HCT116 (cell line): ENCODE data around the gene ANXA10. TPM values are rescaled to one million over a fixed set of nuclear protein-coding genes. Genes with fewer than 3 reads are reported as not detected.

Experiments used
- ATAC-seq: fragments of 200-7000 bp; cut with Tn5 transposase; 2 replicates; pipeline ENCODE4 v1.9.1; 2020; ENCODE audit warnings: mild to moderate bottlenecking, moderate library complexity
- BruUV-seq: library from RNA; stranded (reverse); fragments of 400-500 nt; replicated peaks from 2 replicates; lab custom pipeline; 2021; lab: Mats Ljungman, UMichigan
- CTCF ChIA-PET: fragments of 300-600 bp; sonication (Branson Sonifier 250); formaldehyde crosslinking; loops from one replicate; lab custom pipeline; 2021; ENCODE audit warnings: antibody characterized with exemption; lab: Charles Lee
- POLR2A ChIA-PET: fragments of 300-600, 350-600 bp; sonication (Branson Sonifier 250); formaldehyde crosslinking; loops from one replicate; lab custom pipeline; 2021; ENCODE audit warnings: antibody characterized with exemption; lab: Charles Lee
- RAD21 ChIA-PET, 2 experiments: fragments of 300-600 bp; sonication (Branson Sonifier 250); formaldehyde crosslinking; loops; one replicate each; lab custom pipeline; 2023; ENCODE audit warnings: low total read pairs in 2 of 2; ENCODE audit not compliant: uncharacterized antibody in 2 of 2, unreplicated experiment in 2 of 2, low non-redundant PET in 1 of 2; lab: Charles Lee
- DNase-seq: peaks from one replicate; pipeline ENCODE4 v3.0.0-alpha.2; 2010; ENCODE audit warnings: low read depth, low spot score
- H2AFZ ChIP-seq: fragments of 200-600 bp; shearing (Covaris generic), sonication (generic); 2 replicates; pipeline ENCODE4 v1.6.1; 2017; ENCODE audit warnings: low read depth, mixed run types, mixed read lengths, antibody characterized with exemption, low read length; ENCODE audit not compliant: poor library complexity, severe bottlenecking
- H3K27ac ChIP-seq: 2 replicates; pipeline ENCODE4 v1.5.1; 2012; ENCODE audit warnings: low read depth, low read length
- H3K27me3 ChIP-seq: fragments of 200-600 bp; sonication (generic); 2 replicates; pipeline ENCODE4 v1.6.1; 2016; ENCODE audit warnings: mixed run types, low read length, mixed read lengths; ENCODE audit not compliant: insufficient read depth
- H3K36me3 ChIP-seq, 2 experiments: fragments of 200-500 bp in 1 of 2; fragments of 200-600 bp in 1 of 2; sonication (Bioruptor generic) in 1 of 2; sonication (generic) in 1 of 2; 2 replicates each; pipeline versions ENCODE4 v1.5.1 to v1.6.1; 2014 to 2016; ENCODE audit warnings: low read length in 2 of 2, inconsistent platforms in 1 of 2, mixed read lengths in 1 of 2, mixed run types in 1 of 2; ENCODE audit not compliant: insufficient read depth in 2 of 2, control insufficient read depth in 1 of 2
- H3K4me1 ChIP-seq, 2 experiments: fragments of 200-600 bp in 1 of 2; sonication (generic) in 1 of 2; 2 replicates each; pipeline versions ENCODE4 v1.5.1 to v1.6.1; 2012 to 2017; ENCODE audit warnings: low read length in 2 of 2, inconsistent platforms in 1 of 2, mild to moderate bottlenecking in 1 of 2, mixed read lengths in 1 of 2, mixed run types in 1 of 2, moderate library complexity in 1 of 2; ENCODE audit not compliant: insufficient read depth in 2 of 2, control insufficient read depth in 1 of 2
- H3K4me2 ChIP-seq: fragments of 200-600 bp; sonication (generic); 2 replicates; pipeline ENCODE4 v1.6.1; 2017; ENCODE audit warnings: mixed run types, low read length, mixed read lengths
- H3K4me3 ChIP-seq, 2 experiments: fragments of 200-600 bp in 1 of 2; sonication (generic) in 1 of 2; replicated peaks in 1 of 2; 2 replicates each; pipeline ENCODE4 v1.5.1; 2011 to 2016; ENCODE audit warnings: low read length in 2 of 2, control low read depth in 1 of 2, low read depth in 1 of 2, mild to moderate bottlenecking in 1 of 2, mixed read lengths in 1 of 2, mixed run types in 1 of 2
- H3K79me2 ChIP-seq: fragments of 200-600 bp; sonication (generic); 2 replicates; pipeline ENCODE4 v1.6.1; 2017; ENCODE audit warnings: mild to moderate bottlenecking, mixed run types, low read length, moderate library complexity, mixed read lengths; ENCODE audit not compliant: insufficient read depth
- H3K9ac ChIP-seq: fragments of 200-600 bp; sonication (generic); 2 replicates; pipeline ENCODE4 v1.6.1; 2016; ENCODE audit warnings: low read length, mixed read lengths
- H3K9me2 ChIP-seq: fragments of 200-600 bp; sonication (generic), shearing (Covaris generic); 2 replicates; pipeline ENCODE4 v1.6.1; 2017; ENCODE audit warnings: mixed run types, mild to moderate bottlenecking, moderate library complexity; ENCODE audit not compliant: insufficient read depth
- H3K9me3 ChIP-seq, 2 experiments: fragments of 200-500 bp in 1 of 2; fragments of 200-600 bp in 1 of 2; sonication (Bioruptor generic) in 1 of 2; sonication (generic) in 1 of 2; 2 replicates each; pipeline ENCODE4 v1.6.1; 2014 to 2017; ENCODE audit warnings: low read length in 2 of 2, mixed read lengths in 2 of 2, inconsistent platforms in 1 of 2, low read depth in 1 of 2, mild to moderate bottlenecking in 1 of 2, mixed run types in 1 of 2, moderate library complexity in 1 of 2; ENCODE audit not compliant: control insufficient read depth in 1 of 2, insufficient read depth in 1 of 2
- H4K20me1 ChIP-seq: fragments of 200-600 bp; sonication (generic), shearing (Covaris generic); 2 replicates; pipeline ENCODE4 v1.6.1; 2017; ENCODE audit warnings: mixed run types, mild to moderate bottlenecking, moderate library complexity; ENCODE audit not compliant: insufficient read depth
- ATF3 ChIP-seq: IDR thresholded peaks from 2 replicates; pipeline ENCODE4 v1.6.1; 2012
- CTCF ChIP-seq, 3 experiments: fragments of 200-600 bp in 1 of 3; sonication (generic) in 1 of 3; IDR thresholded peaks in 2 of 3; conservative IDR thresholded peaks in 1 of 3; 2 replicates each; pipeline ENCODE4 v1.5.1; 2012 to 2017; ENCODE audit warnings: low read depth in 2 of 3, low read length in 2 of 3, antibody characterized with exemption in 1 of 3, borderline replicate concordance in 1 of 3, control low read depth in 1 of 3, mild to moderate bottlenecking in 1 of 3, mixed read lengths in 1 of 3, mixed run types in 1 of 3, moderate library complexity in 1 of 3; ENCODE audit not compliant: insufficient read depth in 1 of 3
- EZH2phosphoT487 ChIP-seq: fragments of 200-600 bp; IDR thresholded peaks from 2 replicates; pipeline ENCODE4 v1.6.1; 2018; ENCODE audit warnings: antibody characterized with exemption, borderline replicate concordance
- RAD21 ChIP-seq: IDR thresholded peaks from 2 replicates; pipeline ENCODE4 v1.6.1; 2012; ENCODE audit warnings: low read depth, mild to moderate bottlenecking
- TCF7L2 ChIP-seq: IDR thresholded peaks from 2 replicates; pipeline ENCODE4 v1.7.0; 2011; ENCODE audit warnings: borderline replicate concordance, inconsistent platforms; ENCODE audit not compliant: insufficient read depth, insufficient read length; ENCODE audit errors: extremely low read depth
- YY1 ChIP-seq: IDR thresholded peaks from 2 replicates; pipeline ENCODE4 v1.6.1; 2011; ENCODE audit warnings: low read length, low read depth, moderate library complexity, mild to moderate bottlenecking; ENCODE audit not compliant: insufficient replicate concordance; ENCODE audit errors: extremely low read depth
- intact Hi-C: fragments of 100-400 bp; cut with micrococcal nuclease; formaldehyde crosslinking; loops from 2 replicates; pipeline ENCODE4 v1.10.0; 2022
- total RNA-seq: library from RNA; stranded (reverse); gene quantifications from one replicate; pipeline ENCODE4 v1.2.1, GENCODE V29; 2021; ENCODE audit not compliant: unreplicated experiment

Gene ANXA10
- total RNA-seq, 1 experiment from 2014 or later = 15.1 TPM

DNA sequence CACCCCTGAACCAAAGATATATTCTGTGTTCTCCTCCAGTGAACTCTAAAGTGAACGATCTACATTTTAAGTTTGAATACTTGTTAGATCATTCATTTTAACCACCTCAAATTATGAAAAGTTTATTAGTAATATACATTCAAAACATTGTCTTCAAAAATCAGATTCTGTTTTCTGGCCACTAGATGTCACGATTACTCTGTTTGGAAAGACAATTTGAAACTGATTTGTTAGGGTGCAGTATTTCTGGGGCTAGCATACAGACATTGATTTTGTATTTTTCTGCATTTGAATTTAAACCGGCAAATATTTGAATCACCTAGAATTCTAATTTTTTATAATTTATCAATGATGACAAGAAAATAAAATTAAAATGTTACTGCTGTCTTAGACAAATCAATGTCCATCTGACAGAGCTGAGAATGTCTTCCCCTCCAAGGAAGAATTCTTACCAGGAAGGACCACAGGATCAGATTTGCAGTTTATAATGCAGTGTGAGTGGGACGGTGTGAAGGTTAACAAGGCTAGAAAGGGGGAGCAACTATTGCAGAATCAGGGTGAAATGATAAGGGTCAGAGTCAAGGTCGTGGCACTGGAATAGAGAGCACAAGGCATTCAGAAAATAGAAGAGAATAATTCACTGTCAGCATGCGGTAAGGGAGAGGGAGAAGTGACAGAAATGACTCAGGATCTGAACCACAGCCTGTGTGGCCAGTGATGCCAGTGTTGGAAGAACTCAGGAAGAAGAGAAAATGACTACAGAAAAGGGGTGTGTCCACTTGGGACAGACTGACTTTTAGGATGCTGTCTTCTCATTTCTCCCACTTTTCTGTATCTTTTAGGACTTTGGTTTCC is 91.6 kb downstream of the ANXA10 start:
- Histone ChIP-seq H3K27ac (peak overlapping the region; percentile 52; the same call in 1 of the 2 replicates), H3K9ac (no peak overlapping the region), H3K4me2 (no peak overlapping the region), H3K27me3 (no peaks in the 10 kb centered on the region), H3K4me3 (no peak overlapping the region), H4K20me1 (no peaks in the 10 kb centered on the region), H3K79me2 (no peaks in the 10 kb centered on the region), H3K9me3 (no peaks in the 10 kb centered on the region), H2AFZ (no peak overlapping the region), H3K9me2 (no peaks in the 10 kb centered on the region), H3K4me1 (peaks cover 0 to 6% of the 10 kb centered on the region in 2 experiments; a peak in 2 of 4 replicates), H3K36me3 (no peaks in the 10 kb centered on the region)
- ChIA-PET RAD21 (no interaction called here), POLR2A (no interaction called here), CTCF (interaction anchor here (1.0 to 1.6 kb wide), 2 partner anchors 735 to 737 kb away, joined by 3 to 5 read pairs; no protein-coding TSS in a partner anchor)
- DNase-seq (peak; percentile 43), ATAC-seq (peak; percentile 68)
- no TSS peak for BruUV-seq
- intact Hi-C loops = loop anchor here (1.0 to 10.0 kb wide), 5 partner anchors 301 to 823 kb away; partner anchors contain the start of gene DDX60L
- TF ChIP-seq TCF7L2 (no peak), RAD21 (peak; percentile 90), CTCF (IDR thresholded peaks at IDR 0.05 in 2 of 3, conservative IDR thresholded peaks at IDR 0.05 in 1 of 3; ENCODE audit: borderline replicate concordance in 1 of 3, insufficient read depth in 1 of 3, low read depth in 2 of 3, low read length in 2 of 3) (peak; percentile 46 to 80 (median 73))

DNA sequence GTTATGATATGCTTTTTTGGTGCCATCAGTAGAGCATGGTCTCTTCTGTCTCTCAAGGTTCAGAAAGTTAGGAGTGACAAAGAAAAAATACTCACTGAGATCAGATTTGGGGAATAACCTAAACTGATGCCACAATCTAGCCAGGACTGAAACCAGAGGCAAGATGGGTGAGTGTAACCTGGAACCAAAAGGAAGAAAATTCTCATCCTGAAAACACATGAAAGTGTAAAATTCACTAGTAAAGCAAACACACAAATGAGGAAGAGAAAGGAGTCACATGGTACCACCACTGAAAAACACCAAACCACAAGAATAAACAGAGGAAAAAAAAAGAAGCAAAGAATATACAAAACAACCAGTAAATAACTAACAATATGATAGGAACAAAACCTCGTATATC is 96.4 kb downstream of the ANXA10 start:
- ChIA-PET POLR2A (no interaction called here), CTCF (no interaction called here), RAD21 (no interaction called here)
- Histone ChIP-seq H3K9me3 (no peaks in the 10 kb centered on the region), H4K20me1 (no peaks in the 10 kb centered on the region), H3K4me2 (no peak overlapping the region), H3K4me1 (peaks cover 0 to 6% of the 10 kb centered on the region in 2 experiments; a peak in 2 of 4 replicates), H2AFZ (no peak overlapping the region), H3K79me2 (no peaks in the 10 kb centered on the region), H3K36me3 (no peaks in the 10 kb centered on the region), H3K27me3 (no peaks in the 10 kb centered on the region), H3K9me2 (no peaks in the 10 kb centered on the region), H3K27ac (no peak overlapping the region), H3K4me3 (no peak overlapping the region), H3K9ac (no peak overlapping the region)
- BruUV-seq = no TSS peak
- TF ChIP-seq YY1 = no peak
- no peak for TF ChIP-seq ATF3
- TF ChIP-seq EZH2phosphoT487 = no peak
- intact Hi-C loops = loop anchor here (10.0 kb wide), 1 partner anchor 296 kb away; the partner anchor contains the start of gene DDX60L
- DNase-seq = no peak
- ATAC-seq = no peak
